SU-DHL-6 (cell line): ENCODE results near the gene SELENOO.

Experiments used
- CTCF ChIP-seq: fragments of 200-600 bp; sonication (generic); IDR thresholded peaks from one replicate; pipeline ENCODE4 v1.5.1; 2017; ENCODE audit warnings: antibody characterized with exemption, mild to moderate bottlenecking, low read length, moderate library complexity; ENCODE audit not compliant: insufficient read depth, poor library complexity, severe bottlenecking
- EZH2phosphoT487 ChIP-seq: fragments of 200-600 bp; sonication (generic), shearing (Covaris generic); conservative IDR thresholded peaks from 2 replicates; pipeline ENCODE4 v1.6.1; 2018; ENCODE audit warnings: mild to moderate bottlenecking, antibody characterized with exemption, low read length, moderate library complexity, mixed read lengths

GRCh38 chr22:50162391-50162956, 38.3 kb upstream of the SELENOO start:
- no peak for TF ChIP-seq CTCF
- TF ChIP-seq EZH2phosphoT487: no peak
